KMS-11 (cell line): ENCODE results near the gene SOX5.

Experiments
- H2AFZ ChIP-seq: fragments of 200-600 bp; sonication (generic); 2 replicates; pipeline ENCODE4 v1.6.1; 2016; ENCODE audit warnings: antibody characterized with exemption, mixed run types, low read depth
- H3K27ac ChIP-seq: fragments of 200-600 bp; sonication (generic); 2 replicates; pipeline ENCODE4 v1.6.1; 2016; ENCODE audit warnings: mild to moderate bottlenecking, mixed run types
- H3K27me3 ChIP-seq: fragments of 200-600 bp; sonication (generic); 2 replicates; pipeline ENCODE4 v1.6.1; 2017; ENCODE audit warnings: mild to moderate bottlenecking, low read depth, mixed run types, moderate library complexity; ENCODE audit not compliant: insufficient read depth
- H3K36me3 ChIP-seq: fragments of 200-600 bp; sonication (generic); 2 replicates; pipeline ENCODE4 v1.6.1; 2017; ENCODE audit warnings: mild to moderate bottlenecking, mixed run types; ENCODE audit not compliant: insufficient read depth
- H3K4me1 ChIP-seq: fragments of 200-600 bp; sonication (generic); 2 replicates; pipeline ENCODE4 v1.6.1; 2016; ENCODE audit warnings: mild to moderate bottlenecking, low read depth, mixed run types; ENCODE audit not compliant: poor library complexity, severe bottlenecking
- H3K4me2 ChIP-seq: fragments of 200-600 bp; sonication (generic); 2 replicates; pipeline ENCODE4 v1.7.0; 2016; ENCODE audit warnings: mild to moderate bottlenecking, mixed run types
- H3K4me3 ChIP-seq: fragments of 200-600 bp; sonication (generic); IDR thresholded peaks from 2 replicates; pipeline ENCODE4 v1.6.1; 2017; ENCODE audit warnings: low read depth, low read length, mixed read lengths; ENCODE audit not compliant: insufficient read depth
- H3K79me2 ChIP-seq: fragments of 200-600 bp; sonication (generic); 2 replicates; pipeline ENCODE4 v1.6.1; 2016; ENCODE audit warnings: low read depth, mixed run types; ENCODE audit not compliant: insufficient read depth
- H3K9ac ChIP-seq: fragments of 200-600 bp; sonication (generic); 2 replicates; pipeline ENCODE4 v1.6.1; 2016; ENCODE audit warnings: mild to moderate bottlenecking, mixed run types
- H4K20me1 ChIP-seq: fragments of 200-600 bp; sonication (generic); 2 replicates; pipeline ENCODE4 v1.6.1; 2016; ENCODE audit warnings: mild to moderate bottlenecking, mixed run types; ENCODE audit not compliant: insufficient read depth
- TF ChIP-seq, protein P1 (sequence below): fragments of 200-600 bp; sonication (generic); conservative IDR thresholded peaks from 2 replicates; pipeline ENCODE4 v1.6.1; 2017; ENCODE audit warnings: low read depth, mild to moderate bottlenecking, antibody characterized with exemption, low read length, moderate library complexity, mixed read lengths

SOX5 gene

DNA sequence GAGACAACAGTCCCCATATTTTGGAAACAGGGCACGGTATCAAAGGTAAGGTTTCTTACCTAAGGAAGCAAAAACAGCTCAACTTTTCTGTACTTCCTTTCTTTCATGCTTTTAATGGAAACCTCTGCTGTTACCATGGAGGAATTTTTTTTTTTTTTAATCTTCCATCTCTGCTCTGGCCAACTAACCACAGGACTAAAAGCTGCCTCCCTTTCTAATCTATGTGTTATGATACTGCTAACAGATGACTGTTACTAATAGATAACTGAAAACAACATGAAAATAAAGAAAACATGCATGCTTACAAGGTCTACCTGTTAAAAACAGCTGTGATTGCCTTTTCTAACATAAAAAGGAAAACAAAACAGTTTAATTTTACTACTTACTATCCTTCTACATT, 168.4 kb downstream of the SOX5 start:
- Histone ChIP-seq H3K27ac (no peak overlapping the region), H3K4me2 (no peak overlapping the region), H3K36me3 (no peaks in the 10 kb centered on the region), H4K20me1 (no peaks in the 10 kb centered on the region), H3K27me3 (no peaks in the 10 kb centered on the region), H3K4me3 (no peak overlapping the region), H3K79me2 (no peaks in the 10 kb centered on the region), H2AFZ (no peak overlapping the region), H3K9ac (no peak overlapping the region), H3K4me1 (no peaks in the 10 kb centered on the region)
- TF ChIP-seq, protein P1, sequence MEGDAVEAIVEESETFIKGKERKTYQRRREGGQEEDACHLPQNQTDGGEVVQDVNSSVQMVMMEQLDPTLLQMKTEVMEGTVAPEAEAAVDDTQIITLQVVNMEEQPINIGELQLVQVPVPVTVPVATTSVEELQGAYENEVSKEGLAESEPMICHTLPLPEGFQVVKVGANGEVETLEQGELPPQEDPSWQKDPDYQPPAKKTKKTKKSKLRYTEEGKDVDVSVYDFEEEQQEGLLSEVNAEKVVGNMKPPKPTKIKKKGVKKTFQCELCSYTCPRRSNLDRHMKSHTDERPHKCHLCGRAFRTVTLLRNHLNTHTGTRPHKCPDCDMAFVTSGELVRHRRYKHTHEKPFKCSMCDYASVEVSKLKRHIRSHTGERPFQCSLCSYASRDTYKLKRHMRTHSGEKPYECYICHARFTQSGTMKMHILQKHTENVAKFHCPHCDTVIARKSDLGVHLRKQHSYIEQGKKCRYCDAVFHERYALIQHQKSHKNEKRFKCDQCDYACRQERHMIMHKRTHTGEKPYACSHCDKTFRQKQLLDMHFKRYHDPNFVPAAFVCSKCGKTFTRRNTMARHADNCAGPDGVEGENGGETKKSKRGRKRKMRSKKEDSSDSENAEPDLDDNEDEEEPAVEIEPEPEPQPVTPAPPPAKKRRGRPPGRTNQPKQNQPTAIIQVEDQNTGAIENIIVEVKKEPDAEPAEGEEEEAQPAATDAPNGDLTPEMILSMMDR: no peak

DNA sequence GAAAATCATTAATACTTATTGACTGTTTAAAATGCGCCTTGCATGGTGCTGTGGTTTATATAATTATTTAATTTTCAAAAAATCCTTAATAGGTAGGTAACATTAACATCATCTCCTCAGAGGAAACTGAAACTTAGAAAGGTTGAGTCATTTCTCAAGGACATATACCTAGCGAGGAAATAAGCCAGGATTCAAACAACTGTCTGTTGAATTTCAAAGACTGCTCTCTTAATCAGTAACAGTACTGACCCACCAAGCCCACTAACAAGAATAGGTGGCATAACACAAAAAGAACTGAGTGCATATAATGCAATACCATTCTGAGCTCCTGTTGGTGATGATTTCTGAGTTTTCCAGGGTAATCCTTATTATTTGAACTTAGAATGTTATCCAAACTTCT, 174.3 kb downstream of the SOX5 start:
- H3K4me2 ChIP-seq: no peak overlapping the region
- no peaks in the 10 kb centered on the region for H4K20me1 ChIP-seq
- H3K27me3 ChIP-seq: no peaks in the 10 kb centered on the region
- H3K36me3 ChIP-seq: no peaks in the 10 kb centered on the region
- H3K9ac ChIP-seq: no peak overlapping the region
- H3K4me3 ChIP-seq: no peak overlapping the region
- TF ChIP-seq, protein P1: no peak
- no peaks in the 10 kb centered on the region for H3K79me2 ChIP-seq
- no peak overlapping the region for H3K27ac ChIP-seq
- H3K4me1 ChIP-seq: no peaks in the 10 kb centered on the region
- no peak overlapping the region for H2AFZ ChIP-seq

DNA sequence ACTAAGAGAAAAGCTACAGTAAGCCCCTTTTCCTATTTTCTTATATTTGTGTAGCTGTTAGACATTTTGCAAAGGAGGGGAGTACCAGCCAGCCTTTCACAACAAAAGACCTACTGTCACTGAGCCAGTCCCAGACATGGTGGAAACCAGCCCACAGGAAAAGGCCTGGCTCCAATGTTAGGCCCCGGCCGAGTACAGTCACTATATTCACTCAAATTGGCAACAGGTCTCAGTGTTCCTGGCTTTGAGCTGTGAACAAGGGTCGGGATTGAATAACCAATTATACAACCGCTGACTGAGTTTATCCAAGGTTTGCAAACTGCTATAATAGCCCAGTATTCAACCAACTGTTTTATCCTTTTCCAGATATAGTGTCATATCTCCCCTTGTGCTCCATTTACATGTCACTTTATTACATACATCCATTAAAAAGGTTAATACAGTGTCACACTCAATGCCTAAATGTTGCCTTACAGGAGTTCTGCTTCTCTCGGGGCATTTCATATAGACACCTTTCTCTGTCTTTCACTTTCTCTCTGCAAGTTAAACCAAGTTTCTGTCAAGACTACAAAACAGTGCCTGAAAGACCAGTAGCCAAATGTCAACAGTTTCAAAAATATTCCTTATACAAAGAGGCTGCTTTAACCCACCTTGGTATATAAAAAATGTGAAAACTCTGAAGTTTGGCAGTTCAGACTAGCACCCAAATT, 178.1 kb downstream of the SOX5 start:
- Histone ChIP-seq H4K20me1 (no peaks in the 10 kb centered on the region), H2AFZ (no peak overlapping the region), H3K27ac (no peak overlapping the region), H3K4me1 (no peaks in the 10 kb centered on the region), H3K36me3 (no peaks in the 10 kb centered on the region), H3K4me3 (no peak overlapping the region), H3K27me3 (no peaks in the 10 kb centered on the region), H3K79me2 (no peaks in the 10 kb centered on the region), H3K9ac (no peak overlapping the region), H3K4me2 (no peak overlapping the region)
- TF ChIP-seq, protein P1: no peak

DNA sequence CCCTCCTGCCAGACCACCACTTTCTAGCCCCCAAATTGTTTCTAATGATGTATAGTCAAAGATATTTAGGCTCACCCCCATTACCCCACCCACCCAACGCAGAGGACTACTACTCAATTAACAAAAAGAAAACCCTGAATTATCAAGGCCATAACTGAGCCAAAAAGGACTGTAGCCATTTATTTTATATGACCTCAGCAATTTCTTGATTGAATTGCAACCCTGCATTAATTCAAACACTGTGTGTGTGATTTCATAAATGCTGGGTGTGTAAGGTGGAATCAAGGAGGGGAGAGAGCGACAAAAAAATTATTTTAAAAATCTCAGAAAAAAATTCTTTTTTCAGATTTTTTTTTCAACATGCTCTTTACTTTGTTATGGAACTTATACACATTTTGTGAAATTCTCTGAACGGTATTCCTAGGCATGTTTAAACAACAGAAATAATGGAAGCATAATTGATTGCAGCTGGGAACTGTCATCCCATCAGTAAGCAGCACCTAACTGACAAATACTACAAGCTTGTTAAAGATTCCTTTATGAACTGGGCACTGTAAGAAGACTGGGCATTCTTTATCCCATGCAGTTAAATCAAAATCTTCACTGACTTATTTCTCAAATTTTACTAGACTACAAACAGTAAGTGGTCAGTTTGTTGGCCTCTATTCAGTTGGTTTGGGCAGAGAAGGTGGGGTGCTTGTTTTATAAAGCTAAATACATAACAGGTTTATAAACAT, 179.1 kb downstream of the SOX5 start:
- Histone ChIP-seq H3K4me3 (no peak overlapping the region), H3K4me2 (no peak overlapping the region), H2AFZ (no peak overlapping the region), H3K9ac (no peak overlapping the region), H3K27ac (no peak overlapping the region), H3K27me3 (no peaks in the 10 kb centered on the region), H3K4me1 (no peaks in the 10 kb centered on the region), H3K79me2 (no peaks in the 10 kb centered on the region), H4K20me1 (no peaks in the 10 kb centered on the region), H3K36me3 (no peaks in the 10 kb centered on the region)
- TF ChIP-seq, protein P1: no peak
